ENCODE results near the gene MCAT.

The MCAT gene, protein sequence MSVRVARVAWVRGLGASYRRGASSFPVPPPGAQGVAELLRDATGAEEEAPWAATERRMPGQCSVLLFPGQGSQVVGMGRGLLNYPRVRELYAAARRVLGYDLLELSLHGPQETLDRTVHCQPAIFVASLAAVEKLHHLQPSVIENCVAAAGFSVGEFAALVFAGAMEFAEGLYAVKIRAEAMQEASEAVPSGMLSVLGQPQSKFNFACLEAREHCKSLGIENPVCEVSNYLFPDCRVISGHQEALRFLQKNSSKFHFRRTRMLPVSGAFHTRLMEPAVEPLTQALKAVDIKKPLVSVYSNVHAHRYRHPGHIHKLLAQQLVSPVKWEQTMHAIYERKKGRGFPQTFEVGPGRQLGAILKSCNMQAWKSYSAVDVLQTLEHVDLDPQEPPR

DNA sequence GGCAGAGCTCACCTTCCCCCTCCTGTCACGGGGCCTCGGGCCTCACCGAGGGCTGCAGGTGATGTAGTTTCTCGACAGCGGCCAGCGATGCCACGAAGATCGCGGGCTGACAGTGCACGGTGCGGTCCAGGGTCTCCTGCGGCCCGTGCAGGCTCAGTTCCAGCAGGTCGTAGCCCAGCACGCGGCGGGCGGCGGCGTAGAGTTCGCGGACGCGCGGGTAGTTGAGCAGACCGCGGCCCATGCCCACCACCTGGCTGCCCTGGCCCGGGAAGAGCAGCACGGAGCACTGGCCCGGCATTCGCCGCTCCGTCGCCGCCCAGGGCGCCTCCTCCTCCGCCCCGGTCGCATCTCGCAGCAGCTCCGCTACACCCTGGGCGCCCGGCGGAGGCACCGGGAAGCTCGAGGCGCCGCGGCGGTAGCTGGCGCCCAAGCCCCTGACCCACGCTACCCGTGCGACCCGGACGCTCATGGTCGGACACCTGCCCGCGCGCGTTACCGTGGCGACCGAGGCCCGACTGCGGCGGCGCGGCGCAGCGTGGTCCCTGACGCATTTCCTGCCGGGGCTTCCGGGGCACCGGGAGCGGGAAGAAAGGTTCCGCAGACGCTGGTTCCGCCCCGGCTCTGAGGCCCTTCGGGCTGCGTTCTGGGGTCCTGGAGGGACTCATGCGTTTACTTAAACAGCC, at the start of gene MCAT:
TSS of gene MCAT (minus strand) at position 519 of the 683 bp plus-strand sequence. CDS start at position 469, 50 bp downstream.
- peak; percentile 92 for DNase-seq (ENCODE audit: low spot score)

DNA sequence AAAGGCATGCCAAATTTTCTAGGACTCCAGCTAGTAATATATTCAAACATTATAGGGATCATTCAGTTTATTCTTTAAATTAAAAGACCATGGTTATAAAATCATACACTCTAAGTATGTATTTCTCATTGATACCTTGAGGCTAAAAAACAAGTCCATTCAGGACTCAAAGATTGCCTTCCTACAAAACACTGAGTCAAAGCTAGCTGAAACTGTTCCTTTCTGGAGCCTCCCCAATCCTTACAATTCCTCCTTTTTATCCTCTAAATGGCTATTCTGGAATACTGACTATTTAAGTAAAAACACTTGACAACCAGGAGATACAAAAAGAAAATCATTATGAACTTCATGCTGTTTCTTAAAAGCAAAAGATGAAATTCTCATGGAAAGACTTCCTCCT, 48.6 kb upstream of the MCAT start:
- no peak for DNase-seq (ENCODE audit: low spot score)

DNA sequence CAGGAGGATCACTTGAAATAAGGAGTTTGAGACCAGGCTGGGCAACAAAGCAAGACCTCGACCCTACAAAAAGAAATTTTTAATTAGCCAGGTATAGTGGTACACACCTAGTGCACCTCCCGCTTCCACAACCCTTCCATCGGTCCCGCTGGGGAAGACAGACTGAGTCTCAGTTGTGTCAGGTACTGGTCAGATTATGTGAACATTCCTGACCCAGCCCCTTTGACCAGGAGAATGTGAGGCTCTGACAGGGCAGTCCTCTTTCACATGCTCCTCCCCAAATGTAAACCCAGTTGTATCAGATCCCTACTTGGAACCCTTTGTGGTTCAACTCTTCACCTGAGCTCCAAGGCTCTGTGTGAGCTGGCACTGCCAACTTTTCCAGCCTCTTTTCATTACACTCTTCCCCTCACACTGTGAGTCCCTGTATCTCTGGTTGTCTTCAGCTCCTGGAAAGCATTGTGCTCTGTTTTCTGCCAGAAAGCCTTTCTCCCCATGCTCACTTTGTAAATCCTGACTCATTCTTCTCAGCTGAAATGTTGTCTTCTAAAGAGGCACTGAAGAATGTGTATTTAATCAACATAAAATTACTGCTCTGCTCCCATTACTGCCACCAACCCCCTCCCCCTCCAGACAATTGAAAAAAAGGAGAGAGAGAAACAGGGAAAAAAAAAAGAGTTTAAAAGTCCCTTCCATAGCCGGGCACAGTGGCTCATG, 45.8 kb upstream of the MCAT start:
- DNase-seq (ENCODE audit: low spot score), result peak; percentile 20

DNA sequence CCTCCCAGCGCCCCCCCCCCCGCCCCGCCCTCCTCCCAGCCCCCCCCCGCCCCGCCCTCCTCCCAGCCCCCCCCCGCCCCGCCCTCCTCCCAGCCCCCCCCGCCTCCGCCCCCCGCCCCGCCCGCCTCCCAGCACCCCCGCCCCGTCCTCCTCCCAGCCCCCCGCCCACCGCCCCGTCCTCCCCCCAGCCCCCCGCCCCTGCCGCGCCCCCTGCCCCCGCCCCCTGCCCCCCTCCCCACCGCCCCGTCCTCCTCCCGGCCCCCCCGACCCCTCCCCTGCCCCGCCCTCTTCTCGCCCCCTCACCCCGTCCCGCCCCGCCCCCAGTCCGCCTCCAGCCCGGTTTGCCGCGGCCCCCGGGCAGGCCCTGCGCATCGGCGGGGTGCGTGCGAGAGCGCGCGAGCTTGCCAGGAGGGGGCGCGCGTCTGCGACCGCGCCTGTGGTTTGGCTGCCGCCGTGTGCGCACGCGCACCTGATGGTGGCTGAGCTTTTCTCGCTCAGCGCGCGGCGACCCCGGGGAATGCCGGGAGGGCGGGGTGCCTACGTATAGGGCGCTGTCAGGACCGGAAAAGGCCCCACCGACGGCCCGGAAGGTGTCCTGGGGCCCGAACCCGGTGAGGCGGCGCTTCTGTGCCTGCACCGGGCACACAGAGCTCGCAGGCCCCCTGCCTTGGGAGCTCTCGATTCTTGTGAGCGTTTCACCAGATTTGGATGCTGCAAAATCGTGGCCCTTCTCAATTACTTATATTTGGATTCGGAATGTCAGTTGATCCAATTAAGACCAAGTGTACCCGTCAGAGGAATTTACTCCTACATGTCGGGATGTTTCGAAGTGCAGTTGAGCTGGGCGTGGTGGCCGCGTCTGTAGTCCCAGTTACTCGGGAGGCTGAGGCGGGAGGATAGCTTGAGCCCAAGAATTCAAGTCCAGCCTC, 44.2 kb upstream of the MCAT start:
- peak; percentile 98 for DNase-seq (ENCODE audit: low spot score)

DNA sequence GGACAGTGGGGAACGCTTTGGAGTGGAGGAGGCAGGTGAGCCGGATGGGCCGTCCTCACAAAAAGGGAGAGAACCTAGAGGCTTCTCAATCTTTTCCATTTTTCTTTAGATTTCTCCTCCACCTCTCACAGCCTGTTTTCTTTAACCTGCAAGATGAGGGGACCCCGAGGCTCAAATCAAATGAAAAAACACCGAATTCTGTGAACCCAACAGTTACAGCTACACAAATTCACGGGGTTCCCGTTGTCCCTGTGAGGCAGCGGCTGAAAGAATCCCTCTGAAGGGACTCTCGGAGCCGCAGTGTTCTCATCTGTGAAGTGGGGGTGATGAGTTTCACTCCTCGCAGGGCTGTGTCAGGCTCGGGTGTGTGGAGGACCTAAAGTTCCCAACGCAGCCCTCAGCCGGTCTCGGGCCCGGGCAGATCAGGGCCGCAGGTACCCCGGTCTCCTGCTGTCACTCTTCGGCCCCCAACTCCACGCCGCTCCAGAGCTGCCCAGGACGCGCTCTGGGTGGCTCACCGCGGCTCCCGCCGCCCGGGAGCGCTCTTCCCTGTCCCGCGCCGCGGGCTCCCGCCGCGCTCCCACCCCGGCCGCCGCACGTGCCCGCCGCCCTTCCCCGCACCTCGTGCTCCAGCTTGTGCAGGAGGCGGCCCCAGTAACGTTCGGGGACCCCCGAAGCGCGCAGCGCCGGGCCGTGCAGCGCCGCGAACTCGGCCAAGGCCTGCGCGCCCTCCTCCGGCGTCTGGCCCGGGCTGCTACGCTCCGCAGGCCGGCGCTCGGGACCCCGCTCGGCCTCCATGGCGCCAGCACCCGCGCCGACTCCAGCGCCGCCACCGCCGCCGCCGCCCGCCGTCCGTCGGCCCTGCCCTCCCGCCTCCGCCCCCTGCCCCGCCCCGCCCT, 43.3 kb upstream of the MCAT start, which contains the start of gene TTLL12:
TSS of gene TTLL12 (minus strand) at position 863 of the 899 bp plus-strand sequence. CDS start at position 798, 65 bp downstream.
- DNase-seq (ENCODE audit: low spot score), result peak; percentile 82

DNA sequence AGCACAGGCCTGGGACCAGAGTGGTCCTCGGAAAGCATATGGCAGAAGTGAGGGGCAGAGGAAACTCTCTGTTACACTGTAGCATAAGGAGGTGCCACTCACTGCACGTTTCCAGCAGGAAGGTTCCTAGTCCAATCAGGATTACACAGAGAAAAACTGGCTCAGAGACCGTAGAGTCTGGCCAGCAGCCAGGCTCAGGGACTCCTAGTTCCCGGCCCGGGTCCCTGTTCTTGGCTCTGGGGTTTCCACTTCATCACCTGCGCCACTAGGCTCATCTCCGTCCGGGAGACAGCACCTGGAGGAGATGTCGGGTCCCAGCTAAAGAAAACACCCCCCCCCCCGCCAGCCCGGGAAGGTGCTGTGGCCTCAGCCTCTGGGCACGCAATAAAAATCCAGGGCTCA, 42.7 kb upstream of the MCAT start:
- peak; percentile 33 for DNase-seq (ENCODE audit: low spot score)

DNA sequence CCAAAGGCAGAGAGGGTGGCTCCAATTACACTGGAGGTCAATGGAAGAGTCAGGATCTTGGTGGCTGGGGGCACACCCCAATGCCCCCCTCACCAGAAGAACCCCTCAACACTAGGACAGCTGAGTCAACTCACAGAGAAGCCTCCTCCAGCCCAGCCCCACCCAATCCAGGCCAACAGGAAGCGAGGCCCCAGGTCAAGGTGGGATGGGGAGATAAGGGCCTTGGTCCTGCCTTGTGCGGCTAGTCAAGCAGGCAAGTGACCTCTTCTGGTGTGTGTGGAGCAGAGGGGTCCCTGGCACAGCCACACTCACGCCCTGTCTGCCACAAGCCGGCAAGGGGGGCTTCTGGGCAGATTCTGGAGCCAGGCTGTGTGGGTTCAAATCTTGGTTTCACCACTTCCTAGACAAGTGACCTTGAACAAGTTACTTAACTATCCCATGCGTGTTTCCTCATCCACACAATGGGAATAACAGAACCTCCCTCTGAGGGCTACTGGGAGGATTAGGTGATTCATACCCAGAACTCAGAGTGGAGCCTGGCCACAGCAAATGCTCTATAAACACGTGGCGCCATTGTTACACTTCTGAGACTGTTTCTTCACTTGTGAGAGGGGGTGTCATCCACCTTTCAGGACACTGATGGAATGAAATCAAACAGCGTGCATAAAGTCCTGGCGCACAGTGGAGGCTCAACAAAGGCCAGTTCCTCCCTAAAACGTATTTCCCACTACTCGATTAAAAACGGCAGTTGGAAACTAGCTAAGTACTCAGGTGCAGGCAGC, 40.5 kb upstream of the MCAT start:
- no peak for DNase-seq (ENCODE audit: low spot score)

DNA sequence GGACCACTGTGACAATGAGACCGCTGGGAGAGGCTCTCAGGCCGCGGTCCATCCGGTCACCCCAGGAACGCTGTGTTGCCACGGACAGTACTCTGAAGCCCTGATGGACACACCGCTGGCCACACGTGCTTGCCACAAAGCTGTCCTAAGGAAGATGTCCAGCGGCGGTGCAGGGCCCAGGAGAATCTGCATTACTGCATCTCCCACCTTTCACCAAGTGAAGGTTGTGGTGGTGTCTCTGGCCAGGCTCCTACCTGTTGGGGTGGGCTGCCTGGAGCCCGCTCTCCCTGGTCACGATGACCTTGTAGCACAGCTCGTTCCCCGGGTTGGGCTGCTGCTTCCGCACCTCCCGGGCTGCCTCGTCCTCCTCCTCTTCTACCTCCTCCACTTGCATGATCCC, 39.5 kb upstream of the MCAT start:
- DNase-seq (ENCODE audit: low spot score), result no peak

DNA sequence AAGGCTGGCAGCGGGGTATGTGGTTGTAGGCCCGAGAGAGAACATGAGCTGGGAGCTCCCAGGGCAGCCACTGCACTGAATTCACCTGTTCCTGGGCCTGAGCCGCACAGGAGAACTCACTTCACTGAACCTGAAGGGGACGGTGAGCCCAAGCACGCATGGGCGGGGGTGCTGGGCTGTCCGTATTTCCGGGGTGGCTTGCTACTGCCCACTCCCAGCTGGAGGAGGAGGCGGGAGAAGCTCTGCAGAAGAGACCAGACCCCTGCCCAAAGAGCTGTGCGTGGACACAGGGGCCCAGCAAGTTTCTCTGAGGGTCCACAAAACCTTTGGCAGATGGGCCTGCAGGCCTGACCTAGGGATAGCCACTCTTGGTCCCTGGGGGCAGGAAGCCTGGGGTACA, 38.9 kb upstream of the MCAT start:
- DNase-seq (ENCODE audit: low spot score), result no peak

DNA sequence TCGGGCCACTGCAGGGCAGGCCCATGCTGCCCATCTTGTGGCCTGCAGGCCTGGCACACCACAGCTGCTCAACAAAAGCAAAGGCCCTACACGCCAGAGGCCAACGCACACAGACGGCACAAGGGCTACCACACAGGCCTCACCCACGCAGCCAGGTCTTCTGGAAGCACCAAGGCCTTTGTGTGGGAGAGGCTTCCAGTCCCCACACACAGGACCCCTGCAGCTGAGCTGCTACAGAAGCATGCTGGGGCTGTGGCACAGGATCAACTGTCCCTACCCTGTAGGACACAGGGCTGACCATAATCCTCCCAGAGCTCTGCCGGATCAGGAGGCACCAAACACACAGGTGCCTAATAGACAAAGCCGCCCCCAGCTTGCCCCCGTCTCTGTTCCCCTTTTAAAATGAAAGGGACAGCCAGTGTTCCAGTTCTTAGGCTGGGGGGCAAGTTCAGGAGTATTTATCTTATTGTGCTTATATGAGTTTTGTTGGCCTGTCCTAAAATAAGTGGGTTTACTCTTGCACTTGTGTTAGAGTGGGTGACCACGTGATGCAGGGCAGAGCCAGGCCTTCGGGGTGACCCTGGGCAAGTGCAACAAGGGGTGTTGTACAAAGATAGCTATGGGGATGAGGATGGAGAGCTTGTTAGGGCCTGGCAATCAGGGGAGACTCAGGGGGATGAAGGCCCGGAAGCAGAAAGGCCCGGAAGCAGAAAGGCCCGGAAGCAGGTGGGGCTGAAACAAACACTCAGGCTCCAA, 38.3 kb upstream of the MCAT start:
- no peak for DNase-seq (ENCODE audit: low spot score)

DNA sequence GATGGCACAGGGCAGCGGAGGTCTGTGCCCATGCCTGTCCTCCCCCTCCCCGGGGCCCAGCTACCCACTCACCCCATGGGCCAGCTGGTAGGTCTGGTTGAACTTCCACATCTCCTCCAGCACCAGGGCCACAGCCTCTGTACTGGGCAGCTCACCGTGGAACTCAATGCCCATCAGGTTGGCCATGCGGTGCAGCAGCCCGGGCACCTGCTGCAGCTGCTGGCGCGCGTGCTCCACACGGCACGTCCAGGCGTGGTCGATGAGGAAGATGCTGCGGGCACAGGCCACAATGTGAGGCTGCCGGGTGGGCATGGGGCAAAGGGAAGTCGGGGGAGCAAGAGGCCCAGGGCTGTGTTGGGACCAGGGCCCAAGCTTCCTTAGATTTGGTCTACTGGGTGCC, 37.5 kb upstream of the MCAT start:
- DNase-seq (ENCODE audit: low spot score), result no peak

DNA sequence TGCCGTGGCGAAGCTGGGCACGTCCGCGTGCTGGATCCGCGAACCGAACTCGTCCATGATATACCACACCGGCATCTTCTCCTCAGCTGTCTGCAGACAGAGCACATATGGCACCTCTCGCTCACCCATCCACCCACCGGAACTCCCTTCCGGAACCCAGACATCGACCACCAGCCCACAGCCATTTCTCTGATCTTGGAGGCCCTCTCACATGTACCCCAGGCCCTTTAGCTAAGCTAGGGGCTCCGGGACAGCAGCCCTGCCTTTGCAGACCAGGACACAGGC, 36.7 kb upstream of the MCAT start:
- DNase-seq (ENCODE audit: low spot score), result no peak

DNA sequence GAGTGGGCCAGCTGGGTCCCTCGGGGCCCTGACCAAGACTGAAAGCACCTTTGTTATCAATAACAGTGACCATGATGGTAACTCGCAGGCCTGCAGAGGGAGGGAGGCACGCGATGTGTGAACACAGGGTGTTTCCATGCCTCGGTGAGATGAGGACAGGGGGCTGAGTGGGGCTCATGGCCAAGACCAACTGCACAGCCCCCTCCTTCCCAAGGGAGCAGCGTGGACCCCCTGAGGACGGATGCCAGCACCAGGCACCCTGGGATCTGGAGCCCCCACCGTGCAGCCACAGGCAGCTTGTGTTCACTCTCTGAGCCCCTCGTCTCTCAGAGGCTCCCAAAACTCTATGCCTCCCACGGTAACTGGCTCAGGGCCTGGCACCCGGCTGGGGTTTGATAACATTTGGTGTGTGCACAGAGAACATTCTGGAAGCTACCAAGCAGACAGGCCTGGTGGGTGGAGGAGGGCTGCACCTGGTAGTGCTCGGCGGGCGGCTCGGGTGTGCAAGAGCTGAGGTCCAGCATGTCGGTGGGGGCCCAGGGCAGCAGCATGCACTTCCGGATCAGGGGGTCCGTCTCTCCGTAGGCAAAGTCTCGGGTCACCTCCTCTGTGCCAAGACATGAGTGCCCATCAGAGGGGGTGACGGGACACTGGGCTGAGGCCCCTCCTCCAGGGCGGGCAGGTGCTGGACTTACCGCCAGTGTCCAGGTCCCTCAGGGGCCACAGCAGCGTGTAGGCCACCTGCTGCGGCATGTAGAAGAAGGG, 36.1 kb upstream of the MCAT start:
- DNase-seq (ENCODE audit: low spot score), result no peak

DNA sequence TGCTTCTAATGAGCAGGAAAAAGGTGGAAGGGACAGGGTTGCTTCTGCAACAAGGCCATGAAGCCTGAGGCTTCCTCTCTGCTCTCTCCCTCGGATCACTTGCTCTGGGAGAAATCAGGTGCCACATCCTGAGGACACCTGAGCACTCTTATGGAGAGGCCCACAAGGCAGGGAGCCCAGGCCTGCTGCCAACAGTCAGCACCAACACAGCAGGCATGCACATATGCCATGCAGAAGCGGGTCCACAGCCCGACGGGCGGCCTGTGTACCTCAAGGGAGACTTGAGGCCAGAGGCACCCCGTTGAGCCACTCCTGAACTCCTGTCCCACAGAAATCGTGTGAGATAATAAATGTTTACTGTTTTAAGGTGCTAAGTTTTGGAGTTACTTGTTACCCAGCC, 34.3 kb upstream of the MCAT start:
- DNase-seq (ENCODE audit: low spot score), result no peak

DNA sequence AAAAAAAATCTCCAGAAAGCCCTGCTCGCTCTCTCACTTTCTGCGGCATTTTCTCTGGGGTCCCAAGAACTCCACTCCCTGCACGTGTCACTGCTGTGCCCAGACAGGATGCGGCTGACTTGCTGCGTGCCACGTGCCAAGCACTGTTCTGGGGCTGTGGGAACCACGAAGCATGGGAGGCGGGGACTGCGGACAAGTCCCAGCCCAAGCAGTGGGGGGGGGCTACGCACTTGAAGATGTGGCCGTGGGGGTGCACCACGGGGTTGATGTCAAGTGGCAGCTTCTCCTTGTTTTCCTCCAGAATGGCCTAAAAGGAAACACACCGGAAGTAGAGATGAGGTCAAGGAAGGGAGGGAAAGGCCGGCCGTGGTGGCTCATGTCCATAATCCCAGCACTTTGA, 32.9 kb upstream of the MCAT start:
- no peak for DNase-seq (ENCODE audit: low spot score)

DNA sequence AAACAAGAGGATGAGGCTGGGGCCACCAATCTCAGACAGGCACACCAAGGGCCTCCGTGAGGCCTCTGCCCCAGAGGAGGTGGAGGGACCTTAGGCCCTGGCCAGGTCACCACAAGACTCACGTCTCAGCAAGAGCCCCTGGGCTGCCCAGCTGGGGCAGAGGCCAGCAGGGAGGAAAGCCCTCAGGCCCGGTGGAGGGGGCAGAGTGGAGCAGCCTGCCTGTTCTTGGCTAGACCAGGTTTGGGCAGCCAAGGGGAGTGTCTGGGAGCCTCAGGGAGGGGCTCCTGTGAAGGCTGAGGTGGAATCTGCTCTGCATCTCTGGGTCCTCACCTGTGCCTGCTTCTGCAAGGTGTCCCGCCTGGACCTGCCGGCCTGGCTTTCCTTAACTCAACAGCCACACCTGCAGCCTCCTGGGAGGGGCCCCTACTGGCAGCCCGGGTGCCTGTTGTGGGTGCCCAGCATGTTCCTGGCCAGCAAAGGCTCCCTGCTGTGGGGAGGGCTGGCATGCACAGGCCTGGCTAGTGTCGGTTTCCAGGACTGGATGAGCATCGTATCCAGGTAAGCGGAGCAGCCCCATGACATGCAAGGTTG, 31.8 kb upstream of the MCAT start:
- DNase-seq (ENCODE audit: low spot score), result no peak

DNA sequence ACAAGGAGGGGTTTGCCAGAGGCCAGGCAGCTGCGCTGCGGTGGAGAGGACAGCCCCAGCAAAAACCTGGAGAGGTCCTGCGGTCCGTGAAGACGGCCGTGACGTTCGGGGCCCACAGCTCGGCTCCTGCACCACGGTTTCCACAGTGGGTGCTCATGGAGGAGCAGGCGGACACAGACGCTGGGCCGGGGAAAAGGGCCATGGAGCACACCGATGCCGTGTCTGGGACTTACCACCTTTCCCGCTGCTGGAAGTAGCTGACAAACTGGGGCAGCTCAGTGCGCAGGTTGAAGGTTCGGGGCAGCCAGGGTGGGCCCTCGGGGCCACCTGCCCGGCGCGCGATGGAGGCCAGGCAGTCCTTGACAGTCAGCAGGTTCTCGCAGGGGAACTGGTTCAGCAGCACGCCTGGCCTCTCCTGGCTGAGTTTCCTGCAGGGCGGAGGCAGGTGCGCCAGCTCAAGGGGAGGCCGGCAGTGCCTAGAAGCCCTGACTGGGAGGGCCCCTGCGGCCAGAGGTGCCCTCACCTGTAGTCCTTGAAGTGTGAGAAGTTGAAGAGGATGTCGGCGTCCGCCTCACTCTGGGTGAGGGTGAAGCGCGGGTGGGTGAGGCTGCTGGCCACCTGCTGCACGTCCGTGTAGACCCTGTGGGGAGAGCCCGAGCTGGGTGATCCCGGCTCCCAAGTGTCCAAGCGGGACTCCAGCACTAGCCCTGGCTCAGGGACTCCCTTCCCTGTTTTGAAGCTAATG, 30.9 kb upstream of the MCAT start:
- no peak for DNase-seq (ENCODE audit: low spot score)

Measured in AG08395 (cell line).